SK-N-SH (cell line): Measurements from ENCODE around the gene NUDT12. TPM values are rescaled to one million over a fixed set of nuclear protein-coding genes. Genes with fewer than 3 reads are reported as not detected.

ENCODE experiments used
- CTCF ChIA-PET: fragments of 300-600, 350-600 bp; formaldehyde crosslinking; extraction: SDS; loops from one replicate; lab custom pipeline; 2021; lab: Yijun Ruan, JAX
- POLR2A ChIA-PET: fragments of 350-600 bp; sonication (Branson Sonifier 250); formaldehyde crosslinking; extraction: SDS; loops from one replicate; lab custom pipeline; 2020; ENCODE audit warnings: antibody characterized with exemption, inconsistent platforms; lab: Yijun Ruan, JAX
- DNase-seq: peaks from one replicate; pipeline ENCODE4 v3.0.0; 2012
- H2AFZ ChIP-seq: fragments of 200-600 bp; sonication (generic); 2 replicates; pipeline ENCODE4 v1.8.1; 2016; ENCODE audit warnings: antibody characterized with exemption, mild to moderate bottlenecking, low read depth
- H3F3A ChIP-seq: fragments of 200-600 bp; sonication (generic); replicated peaks from 2 replicates; pipeline ENCODE3; 2016; ENCODE audit warnings: antibody characterized with exemption, mild to moderate bottlenecking; ENCODE audit not compliant: insufficient read depth
- H3K27ac ChIP-seq, 2 experiments: fragments of 200-500 bp in 1 of 2; fragments of 200-600 bp in 1 of 2; sonication (Bioruptor generic) in 1 of 2; sonication (generic), shearing (Covaris generic) in 1 of 2; 2 replicates each; pipeline versions ENCODE4 v1.5.1 to v1.6.1; 2014 to 2016; ENCODE audit warnings: low read depth in 2 of 2, inconsistent platforms in 1 of 2, low read length in 1 of 2, mild to moderate bottlenecking in 1 of 2, mixed read lengths in 1 of 2
- H3K27me3 ChIP-seq: fragments of 200-600 bp; sonication (generic), shearing (Covaris generic); 2 replicates; pipeline ENCODE4 v1.6.1; 2016; ENCODE audit warnings: mixed run types; ENCODE audit not compliant: insufficient read depth
- H3K36me3 ChIP-seq, 2 experiments: fragments of 200-500 bp in 1 of 2; fragments of 200-600 bp in 1 of 2; sonication (Bioruptor generic) in 1 of 2; sonication (generic) in 1 of 2; replicated peaks in 1 of 2; 2 replicates each; pipeline versions ENCODE3 to v1.5.1; 2014 to 2016; ENCODE audit warnings: low read length in 1 of 2, mild to moderate bottlenecking in 1 of 2; ENCODE audit not compliant: insufficient read depth in 2 of 2, control insufficient read depth in 1 of 2
- H3K4me1 ChIP-seq, 2 experiments: fragments of 200-500 bp in 1 of 2; fragments of 200-600 bp in 1 of 2; sonication (Bioruptor generic) in 1 of 2; sonication (generic), shearing (Covaris generic) in 1 of 2; 2 replicates each; pipeline versions ENCODE4 v1.5.1 to v1.6.1; 2014 to 2016; ENCODE audit warnings: low read depth in 1 of 2, low read length in 1 of 2, mixed run types in 1 of 2; ENCODE audit not compliant: insufficient read depth in 2 of 2, control insufficient read depth in 1 of 2
- H3K4me2 ChIP-seq: fragments of 200-600 bp; sonication (generic), shearing (Covaris generic); 2 replicates; pipeline ENCODE4 v1.6.1; 2017; ENCODE audit warnings: mixed run types
- H3K4me3 ChIP-seq, 2 experiments: fragments of 200-500 bp in 1 of 2; fragments of 200-600 bp in 1 of 2; sonication (Bioruptor generic) in 1 of 2; sonication (generic), shearing (Covaris generic) in 1 of 2; 2 replicates each; pipeline versions ENCODE4 v1.5.1 to v1.8.1; 2014 to 2016; ENCODE audit warnings: low read depth in 2 of 2, inconsistent platforms in 1 of 2, low read length in 1 of 2, mild to moderate bottlenecking in 1 of 2, mixed read lengths in 1 of 2, moderate library complexity in 1 of 2
- H3K79me2 ChIP-seq: fragments of 200-600 bp; sonication (generic); 2 replicates; pipeline ENCODE4 v1.8.1; 2017; ENCODE audit warnings: mild to moderate bottlenecking; ENCODE audit not compliant: insufficient read depth
- H3K9ac ChIP-seq: fragments of 200-600 bp; sonication (generic); 2 replicates; pipeline ENCODE4 v1.6.1; 2017; ENCODE audit warnings: mixed run types
- H3K9me2 ChIP-seq: fragments of 200-600 bp; sonication (generic); 2 replicates; pipeline ENCODE4 v1.6.1; 2017; ENCODE audit warnings: mixed run types
- H3K9me3 ChIP-seq: fragments of 200-600 bp; sonication (generic); 2 replicates; pipeline ENCODE4 v1.6.1; 2017; ENCODE audit warnings: mixed run types, mild to moderate bottlenecking, moderate library complexity
- H4K20me1 ChIP-seq: fragments of 200-600 bp; sonication (generic); 2 replicates; pipeline ENCODE4 v1.6.1; 2017; ENCODE audit warnings: mild to moderate bottlenecking, mixed run types; ENCODE audit not compliant: insufficient read depth
- CHD2 ChIP-seq: fragments of 150-350 bp; IDR thresholded peaks from 2 replicates; pipeline ENCODE4 v1.6.1; 2018; ENCODE audit warnings: low read length; ENCODE audit not compliant: partially characterized antibody
- GABPA ChIP-seq: IDR thresholded peaks from 2 replicates; pipeline ENCODE4 v1.4.0; 2012; ENCODE audit warnings: low read depth, mild to moderate bottlenecking
- GATA2 ChIP-seq: sonication (generic); formaldehyde crosslinking; IDR thresholded peaks from 2 replicates; pipeline ENCODE4 v1.5.0; 2020; ENCODE audit warnings: mild to moderate bottlenecking, missing genetic modification reagents
- MEF2A ChIP-seq: IDR thresholded peaks from 2 replicates; pipeline ENCODE4 v1.4.0; 2012; ENCODE audit warnings: low read depth, borderline replicate concordance
- NRF1 ChIP-seq: IDR thresholded peaks from 2 replicates; pipeline ENCODE4 v1.6.1; 2012; ENCODE audit warnings: low read depth, mild to moderate bottlenecking, low read length
- PBX3 ChIP-seq: IDR thresholded peaks from 2 replicates; pipeline ENCODE4; 2012
- RCOR1 ChIP-seq: fragments of 150-350 bp; IDR thresholded peaks from 2 replicates; pipeline ENCODE4 v1.6.1; 2017; ENCODE audit warnings: antibody characterized with exemption, low read length
- REST ChIP-seq: IDR thresholded peaks from 2 replicates; pipeline ENCODE4 v1.6.1; 2012; ENCODE audit warnings: mild to moderate bottlenecking, low read depth, low read length, moderate library complexity
- TAF1 ChIP-seq: IDR thresholded peaks from 2 replicates; pipeline ENCODE4 v1.6.1; 2012; ENCODE audit warnings: low read depth, mild to moderate bottlenecking, low read length, moderate library complexity, borderline replicate concordance
- TCF12 ChIP-seq: IDR thresholded peaks from 2 replicates; pipeline ENCODE4 v1.4.0; 2012
- USF1 ChIP-seq: IDR thresholded peaks from 2 replicates; pipeline ENCODE4 v1.4.0; 2012; ENCODE audit warnings: low read depth, borderline replicate concordance
- WGBS: methylation state at CpG from one replicate; pipeline ENCODE4 v1.1.6; 2017; ENCODE audit warnings: low lambda C conversion rate; 5-methylcytosine and 5-hydroxymethylcytosine counted together
- polyA plus RNA-seq, 3 experiments: library from polyadenylated mRNA; depleted of rRNA; stranded (reverse); fragments of >200 nt; gene quantifications; 2 replicates each; pipeline ENCODE4 v1.2.3, GENCODE V29; 2012

The NUDT12 gene
- polyA plus RNA-seq, 1 of the 3 experiments (the other 2 are of a cell fraction): 4.9 TPM

- Histone ChIP-seq H3K79me2 (no peaks in the 10 kb centered on the region), H3F3A (no peaks in the 10 kb centered on the region), H3K9ac (no peak overlapping the region; the same call in 1 of the 2 replicates), H3K4me1 (peaks cover 0 to 2% of the 10 kb centered on the region in 2 experiments; a peak in 1 of 4 replicates), H2AFZ (no peak overlapping the region), H3K9me3 (no peaks in the 10 kb centered on the region), H4K20me1 (no peaks in the 10 kb centered on the region), H3K27me3 (no peaks in the 10 kb centered on the region), H3K36me3 (no peaks in the 10 kb centered on the region), H3K4me3 (no peak overlapping the region), H3K27ac (peak overlapping the region in 1 of 2 experiments; percentile 45; a peak in 2 of 4 replicates), H3K4me2 (no peak overlapping the region), H3K9me2 (no peaks in the 10 kb centered on the region)
- TF ChIP-seq USF1 (no peak), TCF12 (peak; percentile 59), GATA2 (CRISPR knock-in tag) (no peak), PBX3 (peak; percentile 68)
- no peak for DNase-seq
- ChIA-PET CTCF (no interaction called here), POLR2A (no interaction called here)
- WGBS: 49% methylated on average over 6 of the region's 6 CpGs
Measured at GRCh38 chr5:103526164-103526915, 36.2 kb downstream of the NUDT12 start.

GRCh38 chr5:103525361-103525760 lies 37.2 kb downstream of the NUDT12 start:
- Histone ChIP-seq H3K4me3 (no peak overlapping the region), H4K20me1 (no peaks in the 10 kb centered on the region), H3K36me3 (no peaks in the 10 kb centered on the region), H3K27ac (no peak overlapping the region), H3K9me2 (no peaks in the 10 kb centered on the region), H3K79me2 (no peaks in the 10 kb centered on the region), H3K27me3 (no peaks in the 10 kb centered on the region), H3K9me3 (no peaks in the 10 kb centered on the region), H3K9ac (no peak overlapping the region), H3K4me1 (peaks cover 0 to 2% of the 10 kb centered on the region in 2 experiments; a peak in 1 of 4 replicates), H3K4me2 (no peak overlapping the region), H2AFZ (no peak overlapping the region), H3F3A (no peaks in the 10 kb centered on the region)
- ChIA-PET CTCF (no interaction called here), POLR2A (no interaction called here)
- DNase-seq: no peak
- no peak for TF ChIP-seq RCOR1
- TF ChIP-seq CHD2: no peak
- no peak for TF ChIP-seq TCF12
- TF ChIP-seq TAF1: no peak
- TF ChIP-seq GABPA: no peak
- TF ChIP-seq MEF2A: no peak
- no peak for TF ChIP-seq REST
- TF ChIP-seq NRF1: no peak
- 65% methylated on average over 1 of the region's 1 CpG for WGBS
